Measurements from ENCODE around the gene SDR9C7.
"Not testable (repeated sequence)": the region's sequence is repeated elsewhere in the genome, so short reads cannot be mapped to it uniquely, and the experiment has no call there.

SDR9C7 gene

GRCh38 chr12:56931474-56931978 is 2.7 kb downstream of the SDR9C7 start:
- peak; percentile 86 for DNase-seq (ENCODE audit: low read depth)
- TF ChIP-seq, protein P1, sequence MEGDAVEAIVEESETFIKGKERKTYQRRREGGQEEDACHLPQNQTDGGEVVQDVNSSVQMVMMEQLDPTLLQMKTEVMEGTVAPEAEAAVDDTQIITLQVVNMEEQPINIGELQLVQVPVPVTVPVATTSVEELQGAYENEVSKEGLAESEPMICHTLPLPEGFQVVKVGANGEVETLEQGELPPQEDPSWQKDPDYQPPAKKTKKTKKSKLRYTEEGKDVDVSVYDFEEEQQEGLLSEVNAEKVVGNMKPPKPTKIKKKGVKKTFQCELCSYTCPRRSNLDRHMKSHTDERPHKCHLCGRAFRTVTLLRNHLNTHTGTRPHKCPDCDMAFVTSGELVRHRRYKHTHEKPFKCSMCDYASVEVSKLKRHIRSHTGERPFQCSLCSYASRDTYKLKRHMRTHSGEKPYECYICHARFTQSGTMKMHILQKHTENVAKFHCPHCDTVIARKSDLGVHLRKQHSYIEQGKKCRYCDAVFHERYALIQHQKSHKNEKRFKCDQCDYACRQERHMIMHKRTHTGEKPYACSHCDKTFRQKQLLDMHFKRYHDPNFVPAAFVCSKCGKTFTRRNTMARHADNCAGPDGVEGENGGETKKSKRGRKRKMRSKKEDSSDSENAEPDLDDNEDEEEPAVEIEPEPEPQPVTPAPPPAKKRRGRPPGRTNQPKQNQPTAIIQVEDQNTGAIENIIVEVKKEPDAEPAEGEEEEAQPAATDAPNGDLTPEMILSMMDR (IDR thresholded peaks at IDR 0.05; ENCODE audit: insufficient read depth, low read depth, low read length, missing control alignments), result no peak
- no peak overlapping the region for H3K4me3 ChIP-seq (ENCODE audit: low read length)

DNA sequence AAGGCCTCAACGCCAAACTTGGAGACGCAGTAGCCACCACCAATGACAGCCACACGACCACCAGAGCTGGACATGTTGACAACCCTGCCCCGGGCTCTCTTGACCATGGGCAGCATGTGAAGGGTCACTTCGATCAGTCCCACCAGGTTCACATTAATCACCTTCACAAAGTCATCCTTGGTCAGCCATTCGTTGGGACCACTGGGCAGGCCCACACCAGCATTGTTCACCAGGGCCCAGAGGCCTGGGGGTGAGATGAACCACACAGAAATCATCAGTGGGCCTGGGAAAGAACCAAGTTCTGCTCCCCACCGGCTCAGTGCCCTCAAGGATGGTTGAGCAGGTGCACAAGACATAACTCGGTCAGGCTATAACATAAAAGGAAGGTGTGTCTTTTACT is 4.0 kb downstream of the SDR9C7 start:
- TF ChIP-seq, protein P1 (IDR thresholded peaks at IDR 0.05; ENCODE audit: insufficient read depth, low read depth, low read length, missing control alignments), result no peak
- no peak overlapping the region for H3K4me3 ChIP-seq (ENCODE audit: low read length)
- no peak for DNase-seq (ENCODE audit: low read depth)

- no peak overlapping the region for H3K4me3 ChIP-seq (ENCODE audit: low read length)
- TF ChIP-seq, protein P1 (IDR thresholded peaks at IDR 0.05; ENCODE audit: insufficient read depth, low read depth, low read length, missing control alignments), result no peak
- no peak for DNase-seq (ENCODE audit: low read depth)
These were observed 4.4 kb downstream of the SDR9C7 start for GRCh38 chr12:56929780-56930179.

DNA sequence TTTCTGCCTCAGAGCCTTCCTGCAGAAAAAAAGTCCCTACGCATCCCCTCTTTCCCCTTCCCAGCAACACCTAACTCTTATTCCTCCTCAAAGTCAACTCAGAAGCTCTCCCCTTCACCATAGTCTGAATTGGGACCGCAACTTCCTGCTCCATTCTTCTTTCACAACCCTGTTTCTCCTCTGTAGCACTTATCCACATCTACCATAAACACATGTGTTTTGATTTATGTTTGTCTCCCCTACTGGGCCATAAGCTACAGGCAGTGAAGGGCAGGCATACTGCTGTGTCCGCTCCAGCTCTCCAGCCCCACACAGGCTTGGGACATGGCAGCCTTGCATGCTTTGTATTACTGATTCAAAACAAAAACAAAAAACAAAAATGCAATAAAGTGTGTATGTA is 5.9 kb downstream of the SDR9C7 start:
- DNase-seq (ENCODE audit: low read depth), result no peak
- TF ChIP-seq, protein P1 (IDR thresholded peaks at IDR 0.05; ENCODE audit: insufficient read depth, low read depth, low read length, missing control alignments), result no peak
- H3K4me3 ChIP-seq (ENCODE audit: low read length), result no peak overlapping the region

- TF ChIP-seq, protein P1 (IDR thresholded peaks at IDR 0.05; ENCODE audit: insufficient read depth, low read depth, low read length, missing control alignments), result no peak
- H3K4me3 ChIP-seq (ENCODE audit: low read length), result no peak overlapping the region
- DNase-seq (ENCODE audit: low read depth), result no peak
These were observed 6.9 kb downstream of the SDR9C7 start for GRCh38 chr12:56927281-56927680.

DNA sequence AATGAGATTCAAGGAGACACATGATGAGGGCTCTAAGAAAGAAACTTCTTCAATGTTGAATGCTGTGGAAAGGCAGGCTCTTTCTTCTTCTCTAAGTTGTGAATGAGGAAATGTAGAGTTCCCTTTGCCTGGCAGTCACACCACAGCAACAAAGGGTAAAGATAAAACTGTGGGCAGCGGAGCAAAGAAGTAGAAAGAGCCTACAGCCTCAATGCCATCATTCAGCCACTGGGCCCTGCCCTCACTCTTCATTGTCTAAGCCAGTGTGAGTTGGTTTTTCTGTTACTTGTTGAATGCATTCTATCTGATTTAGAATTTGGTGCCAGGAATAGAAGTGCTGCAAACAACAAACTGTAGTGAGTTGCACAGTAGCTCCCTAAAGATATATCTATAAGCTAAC is 12.2 kb downstream of the SDR9C7 start:
- no peak overlapping the region for H3K4me3 ChIP-seq (ENCODE audit: low read length)
- no peak for DNase-seq (ENCODE audit: low read depth)

DNA sequence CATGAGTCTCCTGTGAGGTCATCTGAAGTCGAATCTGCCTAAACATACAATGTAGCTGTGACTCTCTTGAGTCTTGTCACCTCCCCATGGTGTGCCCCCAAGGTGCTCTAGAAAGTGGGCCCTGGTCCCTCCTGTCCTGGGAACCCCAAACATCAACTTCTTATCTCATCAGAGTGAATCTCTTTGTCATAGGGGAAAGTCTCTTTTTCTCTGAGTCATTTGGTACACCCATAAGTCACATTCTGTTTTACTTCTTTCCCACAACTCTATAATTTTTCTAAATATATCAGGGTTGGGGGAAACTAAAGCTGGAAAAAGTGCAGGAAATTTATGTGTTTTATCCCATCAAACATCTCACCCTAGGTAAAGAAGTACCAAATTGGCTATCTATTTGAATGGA is 12.9 kb downstream of the SDR9C7 start:
- no peak for DNase-seq (ENCODE audit: low read depth)
- no peak overlapping the region for H3K4me3 ChIP-seq (ENCODE audit: low read length)
- TF ChIP-seq, protein P1 (IDR thresholded peaks at IDR 0.05; ENCODE audit: insufficient read depth, low read depth, low read length, missing control alignments), result no peak

More for the DNA sequence above, 12.2 kb downstream of the SDR9C7 start:
- TF ChIP-seq, protein P1 (IDR thresholded peaks at IDR 0.05; ENCODE audit: insufficient read depth, low read depth, low read length, missing control alignments), result no peak

DNA sequence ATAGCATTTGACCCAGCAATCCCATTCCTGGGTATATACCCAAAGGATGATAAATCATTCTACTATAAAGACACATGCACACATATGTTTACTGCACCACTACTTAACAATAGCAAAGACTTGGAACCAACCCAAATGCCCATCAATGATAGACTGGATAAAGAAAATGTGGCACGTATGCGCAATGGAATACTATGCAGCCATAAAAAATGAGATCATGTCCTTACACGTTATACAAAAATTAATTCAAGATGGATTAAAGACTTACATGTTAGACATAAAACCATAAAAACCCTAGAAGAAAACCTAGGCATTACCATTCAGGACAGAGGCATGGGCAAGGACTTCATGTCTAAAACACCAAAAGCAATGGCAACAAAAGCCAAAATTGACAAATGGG is 16.1 kb downstream of the SDR9C7 start:
- not testable (repeated sequence) for H3K4me3 ChIP-seq (ENCODE audit: low read length); DNase-seq (ENCODE audit: low read depth)

All from epithelial cell of esophagus (primary cell).